ENCODE results near the gene APOL2.
"Not testable (repeated sequence)": the region's sequence is repeated elsewhere in the genome, so short reads cannot be mapped to it uniquely, and the experiment has no call there.

Gene APOL2

GRCh38 chr22:36201630-36202319, 37.6 kb downstream of the APOL2 start, which contains the start of gene APOL4:
Gene APOL4, minus strand, starts transcription at chr22:36201809. Its CDS starts 75 bp downstream, at chr22:36201734.
- H3K27ac Mint-ChIP-seq, result peak within 1 kb of the TSS; percentile 93 to 97 (median 93)
- H3K36me3 Mint-ChIP-seq (ENCODE audit: low read depth), result no peaks in the 10 kb centered on the region
- H3K9me3 Mint-ChIP-seq, result no peaks in the 10 kb centered on the region
- peak within 1 kb of the TSS in 2 of 3 experiments; percentile 53 to 73 for H3K4me3 Mint-ChIP-seq
- TF ChIP-seq CTCF (IDR thresholded peaks at IDR 0.05; ENCODE audit: unreplicated experiment in 3 of 3), result no peak
- peaks cover 4% of the 10 kb centered on the region for H3K27me3 Mint-ChIP-seq (ENCODE audit: low read depth)
- H3K4me1 Mint-ChIP-seq, result peaks cover 58% of the 10 kb centered on the region

- not testable (repeated sequence) for H3K9me3 Mint-ChIP-seq
Observed at GRCh38 chr22:36201025-36201424, 38.3 kb downstream of the APOL2 start.

GRCh38 chr22:36199001-36199551, 40.3 kb downstream of the APOL2 start:
- H3K4me1 Mint-ChIP-seq, result peaks cover 81% of the 10 kb centered on the region
- H3K9me3 Mint-ChIP-seq, result no peaks in the 10 kb centered on the region
- H3K4me3 Mint-ChIP-seq, result peak overlapping the region in 1 of 3 experiments; percentile 58
- peak overlapping the region; percentile 52 to 79 (median 60) for H3K27ac Mint-ChIP-seq
- no peaks in the 10 kb centered on the region for H3K27me3 Mint-ChIP-seq (ENCODE audit: low read depth)
- H3K36me3 Mint-ChIP-seq (ENCODE audit: low read depth), result no peaks in the 10 kb centered on the region
- TF ChIP-seq CTCF (IDR thresholded peaks at IDR 0.05; ENCODE audit: unreplicated experiment in 3 of 3), result no peak

More at GRCh38 chr22:36201025-36201424, 38.3 kb downstream of the APOL2 start:
- peaks cover 66% of the 10 kb centered on the region for H3K4me1 Mint-ChIP-seq
- not testable (repeated sequence) for H3K36me3 Mint-ChIP-seq (ENCODE audit: low read depth); H3K27me3 Mint-ChIP-seq (ENCODE audit: low read depth)
- H3K4me3 Mint-ChIP-seq, result peak overlapping the region in 2 of 3 experiments; percentile 37 to 73
- H3K27ac Mint-ChIP-seq, result peak overlapping the region; percentile 79 to 93 (median 79)

GRCh38 chr22:36198536-36198935, 40.8 kb downstream of the APOL2 start:
- H3K27me3 Mint-ChIP-seq (ENCODE audit: low read depth), result no peaks in the 10 kb centered on the region
- H3K4me3 Mint-ChIP-seq, result peak overlapping the region in 1 of 3 experiments; percentile 7
- peaks cover 79% of the 10 kb centered on the region for H3K4me1 Mint-ChIP-seq
- no peak for TF ChIP-seq CTCF (IDR thresholded peaks at IDR 0.05; ENCODE audit: unreplicated experiment in 3 of 3)
- H3K36me3 Mint-ChIP-seq (ENCODE audit: low read depth), result no peaks in the 10 kb centered on the region
- no peaks in the 10 kb centered on the region for H3K9me3 Mint-ChIP-seq
- H3K27ac Mint-ChIP-seq, result peak overlapping the region; percentile 98 to 99 (median 99)

- Mint-ChIP-seq H3K9me3 (no peaks in the 10 kb centered on the region), H3K27ac (peak overlapping the region; percentile 98 to 99 (median 99)), H3K27me3 (ENCODE audit: low read depth) (peaks cover 3% of the 10 kb centered on the region), H3K4me1 (peaks cover 70% of the 10 kb centered on the region), H3K4me3 (peak overlapping the region; percentile 53 to 75 (median 62)), H3K36me3 (ENCODE audit: low read depth) (no peaks in the 10 kb centered on the region)
- TF ChIP-seq CTCF (IDR thresholded peaks at IDR 0.05; ENCODE audit: unreplicated experiment in 3 of 3), result no peak
Observed at GRCh38 chr22:36197514-36198146, 41.7 kb downstream of the APOL2 start.

GRCh38 chr22:36197065-36197440, 42.3 kb downstream of the APOL2 start:
- H3K4me1 Mint-ChIP-seq, result peaks cover 65% of the 10 kb centered on the region
- no peaks in the 10 kb centered on the region for H3K36me3 Mint-ChIP-seq (ENCODE audit: low read depth)
- peak overlapping the region; percentile 98 to 99 (median 99) for H3K27ac Mint-ChIP-seq
- no peaks in the 10 kb centered on the region for H3K9me3 Mint-ChIP-seq
- H3K27me3 Mint-ChIP-seq (ENCODE audit: low read depth), result peaks cover 7% of the 10 kb centered on the region
- peak overlapping the region; percentile 53 to 75 (median 62) for H3K4me3 Mint-ChIP-seq
- no peak for TF ChIP-seq CTCF (IDR thresholded peaks at IDR 0.05; ENCODE audit: unreplicated experiment in 3 of 3)

Measured in nephron (organoid).